Measurements from ENCODE around the gene ZKSCAN5.
"Not testable (repeated sequence)": the region's sequence is repeated elsewhere in the genome, so short reads cannot be mapped to it uniquely, and the experiment has no call there.

ZKSCAN5 gene

DNA sequence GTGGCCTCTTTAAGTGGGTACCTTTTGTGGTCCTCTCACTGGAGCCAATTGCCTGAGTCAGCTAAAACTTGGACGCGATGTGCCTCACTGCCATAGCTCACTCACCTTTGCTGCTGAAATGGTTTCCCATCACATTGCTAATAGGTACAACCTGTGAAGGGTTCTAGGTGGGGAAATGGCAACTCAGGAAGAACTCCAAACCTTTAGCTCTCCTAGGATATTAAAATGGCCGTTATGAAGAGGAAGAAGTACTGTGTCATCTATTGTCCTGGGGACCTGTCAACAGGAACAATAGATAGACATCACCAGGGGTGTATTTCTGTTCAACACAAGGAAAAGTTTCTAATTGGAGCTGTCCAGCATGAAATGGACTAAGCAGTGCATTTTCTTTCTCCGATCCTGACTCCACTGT lies 52.7 kb downstream of the ZKSCAN5 start:
- DNase-seq = no peak

DNA sequence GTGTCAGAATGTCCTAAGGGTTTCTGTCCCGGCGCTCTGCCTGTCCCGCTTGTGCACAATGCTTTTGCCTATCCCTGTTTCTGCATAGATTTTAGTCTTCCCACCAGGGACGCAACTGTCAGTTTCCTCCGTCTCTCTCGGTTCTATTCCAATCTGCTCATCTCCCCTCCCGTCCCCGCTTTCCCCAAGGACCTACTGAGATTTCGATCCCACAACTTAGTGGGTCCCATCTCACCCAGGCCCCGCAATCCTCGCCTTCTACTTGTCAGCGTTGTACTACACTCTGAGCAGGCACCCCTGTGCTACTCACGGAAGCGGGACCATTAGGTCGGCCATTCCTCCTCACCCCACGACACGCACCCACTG lies 53.5 kb downstream of the ZKSCAN5 start:
- peak; percentile 28 for DNase-seq

DNA sequence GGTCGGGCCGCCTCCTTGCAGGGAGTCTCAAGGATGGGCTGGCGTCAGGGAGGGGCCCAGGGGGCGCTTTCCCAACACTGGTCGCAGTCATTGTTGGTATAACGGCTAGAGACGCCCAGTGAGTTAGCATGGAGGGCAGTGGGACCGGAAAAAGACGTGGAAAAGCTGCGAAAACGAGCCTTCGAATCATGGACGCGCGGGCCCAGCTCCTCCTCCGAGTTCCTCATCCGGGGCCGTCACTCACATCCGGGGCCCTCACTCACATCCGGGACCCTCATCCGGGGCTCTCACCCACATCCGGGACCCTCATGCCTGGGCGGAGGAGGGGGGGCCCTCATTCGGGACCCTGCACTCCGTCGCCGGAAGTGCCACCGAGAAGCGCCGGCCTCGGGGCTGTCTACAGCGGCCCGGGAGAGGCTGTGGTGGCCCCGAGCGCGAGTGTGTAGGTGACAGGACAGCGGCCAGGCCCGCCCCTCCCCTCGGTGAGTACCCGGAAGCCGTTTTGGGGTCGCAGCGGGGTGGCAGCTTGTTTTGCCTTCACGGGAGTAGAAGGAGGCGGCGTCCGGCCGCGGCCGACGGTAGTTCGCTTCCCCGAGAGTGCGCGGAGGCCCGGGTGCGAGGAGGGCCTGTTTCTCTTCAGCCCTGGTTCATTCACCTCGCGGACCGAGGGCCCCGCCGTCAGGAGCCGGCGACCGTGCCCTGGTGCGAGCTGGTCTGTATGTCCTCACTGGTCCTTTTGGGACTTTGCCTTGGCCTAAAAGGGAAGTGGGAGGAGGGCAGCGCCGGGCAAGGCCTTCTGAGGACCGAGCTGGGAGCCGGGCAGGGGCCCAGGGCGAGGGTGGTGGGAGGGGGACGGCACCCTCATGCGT lies 54.1 kb downstream of the ZKSCAN5 start, which contains the start of gene ZNF655:
TSS of gene ZNF655 (plus strand) at position 337 of the 869 bp plus-strand sequence. CDS start 1,918 bp downstream, outside the sequence.
- DNase-seq = peak; percentile 85

DNA sequence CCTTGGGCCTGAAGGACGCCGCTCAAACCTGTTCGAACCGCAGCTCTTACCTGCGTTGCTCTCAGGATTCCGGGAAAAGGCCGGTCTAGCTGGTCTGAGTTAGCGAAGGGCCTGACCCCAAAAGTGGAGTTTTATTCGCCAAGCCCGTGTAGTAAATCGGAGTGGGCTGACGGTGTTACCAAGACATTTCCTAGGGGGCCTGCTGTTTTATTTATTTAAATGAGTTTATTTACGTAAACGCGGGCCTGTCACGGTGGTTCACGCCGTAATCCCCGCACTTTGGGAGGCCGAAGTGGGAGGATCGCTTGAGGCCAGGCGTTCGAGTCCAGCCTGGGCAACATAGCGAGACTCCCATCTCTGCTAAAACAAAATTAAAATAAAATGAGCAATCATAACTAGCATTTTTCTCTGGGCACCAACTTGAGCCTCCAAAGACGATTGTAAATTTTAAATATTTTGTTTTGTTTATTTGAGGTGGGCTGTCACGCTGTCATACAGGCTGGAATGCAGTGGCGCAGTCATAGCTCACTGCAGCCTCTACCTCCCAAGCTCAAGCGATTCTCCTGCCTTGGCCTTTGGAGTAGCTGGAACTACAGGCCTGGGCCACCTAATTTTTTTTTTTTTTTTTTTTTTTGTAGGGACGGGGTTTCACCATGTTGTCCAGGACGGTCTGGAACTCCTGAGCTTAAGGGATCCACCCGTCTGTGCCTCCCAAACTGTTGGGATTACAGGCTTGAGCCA lies 54.9 kb downstream of the ZKSCAN5 start:
- DNase-seq = no peak

DNA sequence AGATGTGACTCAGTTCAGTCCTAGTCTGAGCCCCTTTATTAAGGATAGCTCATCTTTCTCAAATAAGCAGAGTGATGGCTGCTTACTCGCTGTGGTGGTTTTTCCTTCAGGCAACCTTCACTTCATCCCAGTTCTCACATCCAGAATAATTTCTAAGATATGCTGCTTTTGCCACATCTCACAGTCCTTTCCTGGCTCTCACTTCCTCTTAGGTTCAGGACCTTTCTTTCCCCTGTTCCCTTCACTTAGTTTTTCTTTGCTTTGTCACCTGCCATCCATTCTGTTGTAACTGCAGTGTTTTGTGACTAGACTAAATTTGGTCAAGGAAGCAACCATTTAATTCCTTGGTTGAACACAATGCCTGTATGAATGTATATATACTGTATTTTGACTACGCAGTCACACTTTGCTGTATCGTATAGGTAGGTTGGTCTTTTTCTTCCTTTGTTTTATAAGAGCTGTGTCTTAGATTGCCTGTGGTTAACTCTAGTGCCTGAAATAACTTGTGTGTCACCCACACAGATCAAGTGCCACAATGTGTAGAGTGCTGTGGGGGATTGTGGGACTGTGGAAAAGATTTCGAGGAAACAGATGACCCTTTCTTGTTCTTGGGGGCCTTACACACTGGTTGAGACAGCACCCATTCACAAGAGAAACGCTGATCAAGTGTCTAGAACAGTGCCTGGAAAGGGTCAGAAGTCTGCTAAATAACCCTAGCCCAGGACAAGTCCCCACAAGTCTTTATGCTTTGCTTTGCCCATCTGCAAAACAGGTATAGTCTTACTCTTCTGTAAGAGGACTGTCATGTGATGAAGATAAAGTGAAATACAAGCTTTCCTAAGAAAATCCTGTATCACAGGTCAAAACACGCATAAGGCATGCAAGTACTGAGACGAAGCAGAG lies 56.6 kb downstream of the ZKSCAN5 start:
- no peak for DNase-seq

DNA sequence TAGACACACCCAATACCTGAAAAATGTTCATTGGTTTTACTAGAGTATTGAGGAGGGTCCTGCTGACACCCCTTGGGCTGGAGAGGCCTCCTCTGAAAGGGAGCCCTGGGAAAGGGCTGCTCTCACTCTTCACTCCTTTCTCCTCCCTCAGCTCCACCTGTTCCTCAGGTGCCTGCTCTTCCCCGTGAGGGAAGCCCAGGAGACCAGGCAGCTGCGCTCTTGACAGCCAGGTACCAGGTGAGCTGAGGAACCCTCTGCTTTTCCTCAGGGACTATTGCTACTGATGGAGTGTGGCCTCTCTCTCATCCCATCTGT lies 57.2 kb downstream of the ZKSCAN5 start:
- DNase-seq = no peak

DNA sequence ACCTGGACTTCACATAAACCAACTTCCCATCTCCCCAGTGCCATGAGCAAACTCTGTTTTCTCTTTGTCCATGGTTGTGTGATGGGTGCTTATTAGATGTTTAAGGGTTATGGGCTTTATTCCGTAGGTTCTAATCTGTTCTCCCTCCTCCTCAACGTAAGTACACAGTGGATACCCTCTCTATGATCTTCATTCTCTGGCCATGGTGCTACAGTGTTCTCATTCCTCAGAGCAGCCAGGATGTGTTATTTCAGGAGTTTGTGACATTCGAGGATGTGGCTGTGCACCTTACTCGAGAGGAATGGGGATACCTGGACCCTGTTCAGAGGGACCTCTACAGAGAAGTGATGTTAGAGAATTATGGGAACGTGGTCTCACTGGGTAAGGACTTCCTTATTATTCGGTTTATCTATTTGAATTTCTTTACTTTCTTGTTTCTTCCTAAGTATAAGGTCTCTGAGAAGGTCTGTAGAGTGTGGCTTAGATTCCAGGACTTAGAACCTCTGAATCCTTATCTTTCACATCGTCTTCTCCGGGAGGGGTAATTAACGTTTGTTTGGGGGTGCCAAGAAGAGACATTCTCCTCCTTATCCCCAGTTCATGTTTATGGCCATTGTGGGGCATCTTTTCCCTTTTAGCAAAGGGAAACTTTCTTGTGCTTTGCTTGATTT lies 57.8 kb downstream of the ZKSCAN5 start:
- no peak for DNase-seq

DNA sequence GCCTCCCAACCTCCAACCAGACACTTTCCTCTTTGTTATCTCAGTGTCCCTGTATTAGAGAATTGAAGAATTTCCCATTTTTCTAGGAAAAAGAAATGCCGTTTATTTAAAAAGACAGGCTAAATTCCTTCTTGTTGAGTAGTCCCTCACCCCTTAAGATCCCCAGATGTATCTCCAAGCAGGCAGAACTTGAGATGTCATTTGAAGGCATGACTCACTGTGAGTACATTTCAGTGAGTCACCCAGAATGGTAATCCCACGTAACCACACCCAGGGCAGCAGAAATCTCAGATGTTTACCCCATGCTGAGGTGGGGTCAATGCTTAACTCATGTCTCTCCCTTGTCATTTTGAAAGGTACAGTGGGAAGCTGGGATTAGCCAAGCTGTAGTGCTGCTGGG lies 58.4 kb downstream of the ZKSCAN5 start:
- DNase-seq = no peak

DNA sequence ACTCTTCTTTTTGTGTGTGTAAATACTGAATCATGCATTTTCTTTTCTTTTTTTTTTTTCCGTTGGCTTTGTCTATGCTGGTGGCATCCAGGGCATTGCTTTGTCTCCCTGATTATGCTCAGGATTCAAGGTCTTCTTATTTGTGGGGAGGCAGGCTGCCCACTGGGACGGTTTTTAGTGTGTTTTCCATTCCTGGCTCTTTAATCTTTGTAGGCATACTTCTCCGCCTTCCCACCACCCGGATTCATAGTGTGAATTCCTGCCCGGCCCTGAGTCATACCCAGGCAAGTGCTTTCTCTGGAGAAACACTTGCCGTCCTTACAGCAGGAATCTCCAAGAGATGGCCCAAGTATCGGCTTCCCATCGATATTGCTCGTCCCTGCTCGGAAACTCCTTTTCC lies 59.2 kb downstream of the ZKSCAN5 start:
- no peak for DNase-seq

DNA sequence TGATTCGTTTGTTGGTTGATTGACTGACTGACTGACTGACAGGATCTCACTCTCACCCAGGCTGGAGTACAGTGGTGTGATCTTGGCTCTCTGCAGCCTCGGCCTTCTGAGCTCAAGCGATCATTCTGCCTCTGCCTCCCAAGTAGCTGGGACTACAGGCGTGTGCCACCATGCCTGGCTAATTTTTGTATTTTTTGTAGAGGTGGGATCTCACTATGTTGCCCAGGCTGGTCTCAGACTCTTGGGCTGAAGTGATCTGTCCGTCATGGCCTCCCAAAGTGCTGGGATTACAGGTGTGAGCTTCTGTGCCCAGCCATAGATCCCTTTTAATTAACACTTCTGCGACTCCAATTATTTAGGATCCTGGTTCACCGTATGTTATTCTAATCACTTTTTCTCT lies 64.3 kb downstream of the ZKSCAN5 start:
- not testable (repeated sequence) for DNase-seq

DNA sequence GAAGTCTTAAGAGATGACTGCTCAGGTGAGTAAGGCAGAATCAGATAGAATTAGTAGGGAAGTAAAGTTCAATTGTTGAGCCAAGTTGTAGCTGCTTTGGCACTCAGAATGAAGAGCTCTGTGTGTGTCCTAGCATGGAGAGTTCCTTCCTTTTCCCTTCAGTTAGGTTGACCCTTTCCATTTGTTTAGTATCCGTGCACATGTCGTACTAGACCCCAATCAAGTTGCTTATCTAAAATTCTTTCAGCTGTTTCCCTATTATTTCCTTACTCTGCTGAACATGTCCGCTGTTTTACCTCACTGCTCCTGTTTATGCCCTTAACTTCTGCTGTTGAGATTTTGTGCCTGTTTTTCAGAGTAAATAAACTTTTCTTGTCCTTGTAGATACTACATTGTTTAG lies 67.3 kb downstream of the ZKSCAN5 start:
- no peak for DNase-seq

DNA sequence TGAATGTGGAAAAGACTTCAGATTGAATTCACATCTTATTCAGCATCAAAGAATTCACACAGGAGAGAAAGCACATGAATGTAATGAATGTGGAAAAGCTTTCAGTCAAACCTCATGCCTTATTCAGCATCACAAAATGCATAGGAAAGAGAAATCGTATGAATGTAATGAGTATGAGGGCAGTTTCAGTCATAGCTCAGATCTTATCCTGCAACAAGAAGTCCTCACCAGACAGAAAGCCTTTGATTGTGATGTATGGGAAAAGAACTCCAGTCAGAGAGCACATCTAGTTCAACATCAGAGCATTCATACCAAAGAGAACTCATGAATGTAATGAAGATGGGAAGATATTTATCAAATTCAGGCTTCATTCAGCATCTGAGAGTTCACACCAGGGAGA lies 68.8 kb downstream of the ZKSCAN5 start:
- no peak for DNase-seq

DNA sequence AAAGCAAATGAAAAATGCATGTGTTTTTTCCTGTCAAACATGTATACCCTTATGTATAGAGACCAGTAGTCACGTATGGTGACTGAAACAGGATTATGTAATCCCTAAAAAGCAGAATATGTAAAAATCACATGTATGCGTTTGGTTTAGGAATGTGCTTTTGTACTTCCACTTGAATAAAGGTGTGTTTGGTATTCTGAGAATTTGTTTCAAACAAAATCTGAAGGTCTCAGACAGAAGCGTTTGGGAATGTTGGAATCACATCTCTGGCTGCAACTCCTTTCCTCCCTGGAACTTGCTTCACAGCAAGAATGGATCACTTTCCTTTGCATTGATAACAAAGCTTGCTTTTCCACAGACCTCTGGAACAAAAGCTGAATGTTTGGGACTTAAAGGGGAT lies 71.8 kb downstream of the ZKSCAN5 start:
- no peak for DNase-seq

DNA sequence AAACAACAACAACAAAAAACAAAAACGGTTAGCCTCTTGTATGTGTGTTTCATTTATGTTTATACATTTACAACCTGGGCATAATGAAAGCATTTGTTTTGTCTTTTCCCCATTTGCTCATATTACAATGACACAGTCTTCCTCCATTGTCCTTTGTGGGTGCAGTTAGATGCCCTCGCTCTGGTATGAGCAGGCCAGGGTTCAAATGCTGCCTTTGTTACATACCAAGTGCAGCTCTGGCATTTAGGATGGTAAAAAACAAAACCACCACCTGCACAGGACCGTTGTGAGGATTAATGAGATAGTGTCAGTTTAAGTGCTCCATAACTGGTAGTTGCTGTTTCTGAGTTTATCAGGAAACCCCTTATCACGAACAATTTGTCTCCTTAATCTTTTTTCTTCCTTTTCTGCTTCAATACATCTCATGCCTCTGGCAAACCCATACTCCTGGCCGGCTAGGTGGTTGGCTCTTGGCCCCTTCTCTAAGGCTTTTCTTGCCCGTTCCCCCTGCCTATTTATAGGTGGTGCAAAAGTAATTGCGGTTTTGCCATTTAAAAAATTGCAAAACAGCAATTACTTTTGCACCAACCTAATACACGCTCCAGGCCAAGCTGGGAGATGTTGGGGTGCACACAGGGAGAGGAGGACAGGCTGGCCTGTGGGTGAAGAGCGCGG lies 75.0 kb downstream of the ZKSCAN5 start:
- DNase-seq = no peak

DNA sequence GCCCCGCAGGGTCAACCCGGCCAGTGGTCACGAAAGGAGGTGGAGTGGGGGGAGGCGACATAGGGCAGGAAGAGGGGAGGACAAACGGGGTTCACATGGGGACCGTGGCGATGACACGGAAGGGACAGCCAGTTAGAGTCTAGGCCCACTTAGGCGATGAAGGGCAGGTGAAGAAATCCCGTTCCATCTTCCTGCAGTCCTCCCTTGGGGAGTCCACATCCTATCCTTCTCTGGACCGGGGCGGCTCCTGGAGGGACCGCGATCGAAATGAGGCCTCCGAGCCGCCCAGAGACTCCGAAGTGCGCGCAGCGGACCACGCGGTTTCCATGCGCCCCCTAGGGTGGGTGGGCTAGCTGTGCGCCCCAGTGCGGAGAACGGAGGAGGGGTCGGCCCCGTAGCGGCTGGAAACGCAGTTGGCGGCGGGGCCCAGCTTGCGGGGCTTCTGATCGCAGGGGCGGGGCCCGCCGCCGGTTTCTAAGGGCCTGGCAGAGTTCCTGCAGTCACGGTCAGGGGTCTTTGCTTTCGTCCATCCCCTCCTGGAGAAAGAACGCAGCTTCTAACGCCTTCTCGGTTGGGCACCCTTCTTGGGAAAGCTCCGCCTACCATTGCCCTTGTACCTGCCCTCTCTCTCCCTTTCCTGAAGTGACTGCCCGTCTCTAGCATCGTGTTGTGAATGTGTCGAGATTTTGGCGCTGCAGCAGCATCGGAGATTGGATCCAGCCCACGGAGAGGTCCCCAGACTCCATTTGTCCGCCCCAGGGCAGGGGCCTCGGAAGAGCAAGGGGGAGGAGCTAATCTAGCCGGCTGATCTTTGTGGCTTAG lies 75.7 kb downstream of the ZKSCAN5 start:
- DNase-seq = peak; percentile 24

DNA sequence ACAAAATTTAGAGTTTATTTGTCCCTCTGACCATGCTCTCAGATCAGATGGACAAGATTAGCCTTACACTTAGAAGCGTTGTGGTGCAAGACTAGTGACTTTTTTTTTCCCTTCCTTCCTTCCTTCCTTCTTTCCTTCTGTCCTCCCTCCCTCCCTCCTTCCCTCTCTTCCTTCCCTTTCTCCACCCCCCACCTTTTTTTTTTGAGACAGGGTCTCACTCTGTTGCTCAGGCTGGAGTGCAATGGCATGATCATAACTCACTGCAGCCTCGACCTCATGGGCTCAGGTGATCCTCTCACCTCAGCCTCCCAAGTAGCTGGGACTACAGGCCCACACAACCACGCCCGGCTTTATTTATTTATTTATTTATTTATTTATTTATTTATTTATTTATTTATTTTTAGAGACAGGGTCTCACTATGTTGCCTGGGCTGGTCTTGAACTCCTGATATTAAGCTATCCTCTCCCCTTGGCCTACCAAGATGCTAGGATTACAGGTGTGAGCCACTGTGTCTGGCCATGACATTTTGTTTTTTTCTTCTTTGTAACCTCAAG lies 76.4 kb downstream of the ZKSCAN5 start:
- not testable (repeated sequence) for DNase-seq
